Activated naive CD4-positive, alpha-beta T cell treated with anti-CD3 and anti-CD28 coated beads, Interleukin-2, amount 50 U/mL, for 72 hours (primary cell): ENCODE data around the gene CLDN8. TPM values are rescaled to one million over a fixed set of nuclear protein-coding genes. Genes with fewer than 3 reads are reported as not detected.

Experiments
- ATAC-seq, 2 donors: fragments of 150-1000 bp; cut with Tn5 transposase; 2 replicates each; pipeline ENCODE4 v1.10.0; 2021; ENCODE audit warnings: mild to moderate bottlenecking in 2 of 2, moderate library complexity in 2 of 2
- DNase-seq, 2 donors: peaks; one replicate each; pipeline ENCODE4 v3.0.0; 2021 to 2022; ENCODE audit warnings: low spot score in 2 of 2
- H3K27ac Mint-ChIP-seq, 2 donors: one replicate each; pipeline ENCODE4 v1.8.0; 2022; ENCODE audit warnings: mild to moderate bottlenecking in 2 of 2, mixed read lengths in 2 of 2
- H3K36me3 Mint-ChIP-seq, 2 donors: one replicate each; pipeline ENCODE4 v1.8.0; 2022; ENCODE audit warnings: mixed read lengths in 2 of 2
- H3K9me3 Mint-ChIP-seq, 2 donors: one replicate each; pipeline ENCODE4 v1.8.0; 2022; ENCODE audit warnings: mixed read lengths in 2 of 2
- total RNA-seq, 2 donors: library from RNA; stranded (reverse); gene quantifications; one replicate each; pipeline ENCODE4 v1.2.3, GENCODE V29; 2022

The CLDN8 gene
- total RNA-seq, 2 donors from 2014 or later = not detected

DNA sequence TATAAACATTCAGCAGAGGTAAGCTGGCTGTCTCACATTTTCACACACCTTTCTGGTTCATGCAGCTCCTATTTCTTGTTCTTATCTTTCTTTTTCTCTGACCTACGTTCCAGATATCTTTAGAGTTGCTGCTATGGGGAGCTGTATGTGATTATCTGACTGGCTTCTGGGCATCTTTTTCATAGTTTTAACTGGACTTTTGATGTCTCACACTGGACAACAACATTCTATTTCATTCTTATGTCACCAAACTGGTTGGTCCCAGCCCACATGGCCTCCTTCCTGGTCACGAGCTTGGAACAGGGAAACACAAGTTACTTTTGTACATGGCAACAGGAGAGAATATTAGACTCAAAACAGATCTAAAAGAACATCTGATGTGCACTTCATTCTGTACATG, 7.7 kb upstream of the CLDN8 start:
- H3K36me3 Mint-ChIP-seq = no peaks in the 10 kb centered on the region
- DNase-seq = no peak
- H3K9me3 Mint-ChIP-seq = no peaks in the 10 kb centered on the region
- H3K27ac Mint-ChIP-seq = no peak overlapping the region
- ATAC-seq = no peak

DNA sequence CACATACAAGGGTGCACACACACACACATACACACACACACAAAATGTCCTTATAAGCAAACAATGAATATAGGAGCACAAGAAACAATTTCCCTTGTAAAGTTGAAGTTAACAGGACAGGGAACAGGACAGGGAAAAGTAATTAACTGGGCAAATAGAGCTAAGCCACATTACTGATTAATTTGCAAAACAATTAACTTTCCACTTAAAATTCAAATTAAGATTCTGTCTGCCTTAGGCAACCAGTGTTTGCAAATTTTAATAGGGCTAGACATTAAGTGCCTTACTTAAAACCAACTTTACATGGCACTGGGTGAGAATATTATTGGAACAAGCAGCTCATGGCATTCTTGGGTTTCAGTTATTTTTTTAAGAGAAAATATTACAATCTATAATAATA, 6.8 kb upstream of the CLDN8 start:
- no peak for ATAC-seq

GRCh38 chr21:30211071-30211470, 4.8 kb downstream of the CLDN8 start:
- H3K9me3 Mint-ChIP-seq = no peaks in the 10 kb centered on the region
- no peak overlapping the region for H3K27ac Mint-ChIP-seq
- ATAC-seq (no peak), DNase-seq (no peak)
- H3K36me3 Mint-ChIP-seq = no peaks in the 10 kb centered on the region

More for the DNA sequence above, 6.8 kb upstream of the CLDN8 start:
- H3K36me3 Mint-ChIP-seq = no peaks in the 10 kb centered on the region
- H3K9me3 Mint-ChIP-seq = no peaks in the 10 kb centered on the region
- no peak for DNase-seq
- no peak overlapping the region for H3K27ac Mint-ChIP-seq

- DNase-seq = no peak
- Mint-ChIP-seq H3K9me3 (no peaks in the 10 kb centered on the region), H3K36me3 (no peaks in the 10 kb centered on the region), H3K27ac (no peak overlapping the region)
- ATAC-seq = no peak
Measured at GRCh38 chr21:30209601-30210000, 6.3 kb downstream of the CLDN8 start.

DNA sequence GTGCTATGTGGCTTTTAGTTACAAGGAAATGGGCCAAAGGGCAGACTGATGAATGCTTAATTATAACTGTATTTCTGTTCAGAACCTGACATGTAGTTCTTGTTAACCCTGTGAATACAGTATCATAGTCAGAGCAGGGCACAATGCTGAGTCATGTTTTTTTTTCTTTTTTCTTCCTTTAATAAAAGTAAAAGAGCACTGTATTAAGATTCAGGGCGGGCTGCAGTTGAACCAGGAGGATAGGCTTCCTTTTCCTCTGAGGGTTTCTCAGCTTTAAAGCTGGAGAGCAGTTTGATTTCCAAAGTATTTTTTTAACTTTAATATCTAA, 8.7 kb downstream of the CLDN8 start:
- Mint-ChIP-seq H3K36me3 (no peaks in the 10 kb centered on the region), H3K9me3 (peaks cover 0 to 2% of the 10 kb centered on the region in 2 donors), H3K27ac (no peak overlapping the region)
- DNase-seq (no peak), ATAC-seq (no peak)

DNA sequence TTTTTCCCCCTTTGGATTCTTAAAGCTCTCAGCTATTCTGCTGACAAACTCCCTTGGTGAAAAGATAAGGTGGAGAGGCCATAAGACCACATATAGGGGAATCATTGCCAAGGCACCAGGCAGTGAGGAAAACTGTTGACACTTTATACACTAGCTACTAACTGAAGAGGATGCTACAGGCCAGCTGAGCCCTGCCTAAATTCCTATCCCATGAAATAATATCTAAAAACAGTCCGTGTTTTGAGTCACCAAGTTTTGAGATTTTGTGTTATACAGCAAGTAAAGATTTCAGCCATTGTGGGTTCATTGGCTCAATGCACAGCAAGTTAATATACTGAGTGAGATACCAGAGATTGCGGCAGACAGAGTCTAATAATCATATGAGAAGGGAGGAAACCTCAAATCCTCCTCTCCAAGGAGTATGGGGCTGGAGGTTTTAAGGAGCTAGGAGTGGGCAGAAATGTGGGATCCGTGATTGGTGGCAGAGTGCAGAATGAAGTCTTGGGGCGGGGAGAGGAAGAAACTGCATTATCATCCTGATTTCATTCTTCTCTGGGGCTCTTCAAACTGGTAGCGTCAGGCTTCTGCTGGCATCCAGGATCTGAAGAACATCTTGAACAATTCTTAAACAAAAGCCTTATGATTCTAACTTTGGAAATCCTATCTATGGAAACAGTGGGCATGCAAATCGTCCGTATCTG, 9.2 kb downstream of the CLDN8 start:
- Mint-ChIP-seq H3K36me3 (no peaks in the 10 kb centered on the region), H3K9me3 (peaks cover 0 to 6% of the 10 kb centered on the region in 2 donors), H3K27ac (no peak overlapping the region)
- ATAC-seq (no peak), DNase-seq (no peak)

- no peak for ATAC-seq
Measured at GRCh38 chr21:30200000-30200399, 15.9 kb downstream of the CLDN8 start.

GRCh38 chr21:30194701-30195299, 21.1 kb downstream of the CLDN8 start:
- peak in 1 of 2 donors; percentile 35 for DNase-seq
- no peak overlapping the region for H3K27ac Mint-ChIP-seq
- ATAC-seq = no peak
- peaks cover 0 to 3% of the 10 kb centered on the region in 2 donors for H3K9me3 Mint-ChIP-seq
- H3K36me3 Mint-ChIP-seq = no peaks in the 10 kb centered on the region

More at GRCh38 chr21:30200000-30200399, 15.9 kb downstream of the CLDN8 start:
- no peak for DNase-seq
- H3K36me3 Mint-ChIP-seq = no peaks in the 10 kb centered on the region
- H3K27ac Mint-ChIP-seq = no peak overlapping the region
- H3K9me3 Mint-ChIP-seq = peaks cover 0 to 6% of the 10 kb centered on the region in 2 donors

GRCh38 chr21:30193201-30193600, 22.7 kb downstream of the CLDN8 start:
- Mint-ChIP-seq H3K36me3 (no peaks in the 10 kb centered on the region), H3K27ac (no peak overlapping the region), H3K9me3 (peaks cover 0 to 3% of the 10 kb centered on the region in 2 donors)
- no peak for DNase-seq
- ATAC-seq = no peak

GRCh38 chr21:30190554-30190953, 25.3 kb downstream of the CLDN8 start:
- no peak for DNase-seq
- no peaks in the 10 kb centered on the region for H3K36me3 Mint-ChIP-seq
- no peak overlapping the region for H3K27ac Mint-ChIP-seq
- H3K9me3 Mint-ChIP-seq = peaks cover 0 to 3% of the 10 kb centered on the region in 2 donors
- no peak for ATAC-seq

DNA sequence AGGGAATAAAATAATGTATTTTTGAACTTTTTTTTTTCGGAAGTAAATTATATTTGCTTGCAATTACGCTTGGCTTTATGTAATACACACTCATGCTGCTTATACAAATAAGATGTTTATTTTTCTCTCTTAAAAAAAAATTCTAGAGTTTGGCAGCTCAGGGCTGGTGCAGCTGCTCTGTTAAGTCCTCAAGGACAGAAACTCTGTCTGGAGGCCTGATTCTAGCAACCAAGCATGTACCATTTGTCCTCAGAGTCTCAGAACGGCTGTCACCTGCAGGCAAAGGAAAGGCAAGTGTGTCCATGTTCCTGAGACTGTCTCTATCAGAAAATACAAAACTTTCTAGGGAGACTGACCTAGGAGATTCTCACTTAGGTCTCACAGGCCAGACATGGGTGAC, 26.1 kb downstream of the CLDN8 start:
- H3K27ac Mint-ChIP-seq = no peak overlapping the region
- DNase-seq (no peak), ATAC-seq (no peak)
- peaks cover 0 to 3% of the 10 kb centered on the region in 2 donors for H3K9me3 Mint-ChIP-seq
- H3K36me3 Mint-ChIP-seq = no peaks in the 10 kb centered on the region

DNA sequence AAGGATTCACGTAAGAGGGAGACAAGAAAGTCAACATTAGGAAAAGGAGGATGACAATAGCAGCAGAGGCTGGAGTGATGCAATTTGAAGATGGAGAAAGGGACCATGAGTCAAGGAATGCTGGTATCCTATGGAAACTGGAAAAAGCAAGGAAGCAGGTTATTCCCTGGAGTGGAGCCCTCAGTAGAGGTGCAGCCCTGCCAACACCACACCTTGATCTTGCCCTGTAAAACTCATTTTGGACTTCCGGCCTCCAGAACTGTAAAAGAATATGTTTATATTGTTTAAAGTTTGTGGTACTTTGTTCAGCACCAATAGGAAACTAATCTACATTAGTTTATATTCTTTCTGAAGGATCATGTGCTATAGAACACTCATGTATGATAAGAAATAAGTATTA, 29.7 kb downstream of the CLDN8 start:
- ATAC-seq (no peak), DNase-seq (no peak)
- H3K27ac Mint-ChIP-seq = no peak overlapping the region
- H3K36me3 Mint-ChIP-seq = no peaks in the 10 kb centered on the region
- H3K9me3 Mint-ChIP-seq = no peaks in the 10 kb centered on the region

GRCh38 chr21:30168086-30168485, 47.8 kb downstream of the CLDN8 start:
- Mint-ChIP-seq H3K27ac (no peak overlapping the region), H3K9me3 (peaks cover 0 to 10% of the 10 kb centered on the region in 2 donors), H3K36me3 (no peaks in the 10 kb centered on the region)
- ATAC-seq (no peak), DNase-seq (no peak)

DNA sequence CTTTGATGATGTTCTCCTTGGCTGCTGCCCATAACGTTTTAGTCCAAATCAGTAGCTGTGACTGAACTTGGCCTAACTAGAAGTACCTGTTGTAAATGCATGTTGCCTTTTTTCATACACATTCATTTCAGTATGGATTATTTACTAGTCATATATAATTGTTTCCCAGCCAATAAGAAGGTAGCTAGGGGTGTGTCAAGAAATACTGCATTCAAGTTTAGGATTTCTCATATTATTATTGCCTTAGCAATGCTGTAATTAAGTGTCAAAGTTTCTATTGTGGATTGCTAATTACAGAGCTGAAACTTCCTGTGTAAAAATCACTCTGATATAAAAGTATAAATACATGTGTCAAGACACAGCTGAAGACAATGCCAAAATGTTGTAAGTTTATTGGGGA, 49.2 kb downstream of the CLDN8 start, which contains the start of gene CLDN17:
CLDN17 (minus strand) TSS at position 101 of the 400 bp plus-strand sequence. CDS start 188 bp downstream, outside the sequence.
- DNase-seq (no peak), ATAC-seq (no peak)
- H3K27ac Mint-ChIP-seq = no peak within 1 kb of the TSS
- no peaks in the 10 kb centered on the region for H3K36me3 Mint-ChIP-seq
- H3K9me3 Mint-ChIP-seq = peaks cover 0 to 10% of the 10 kb centered on the region in 2 donors

GRCh38 chr21:30166171-30166570, 49.7 kb downstream of the CLDN8 start:
- Mint-ChIP-seq H3K9me3 (peaks cover 0 to 10% of the 10 kb centered on the region in 2 donors), H3K27ac (no peak overlapping the region), H3K36me3 (no peaks in the 10 kb centered on the region)
- ATAC-seq (no peak), DNase-seq (no peak)

- no peak for ATAC-seq
- Mint-ChIP-seq H3K36me3 (no peaks in the 10 kb centered on the region), H3K27ac (no peak overlapping the region)
Measured at GRCh38 chr21:30164796-30165195, 51.1 kb downstream of the CLDN8 start.

More at GRCh38 chr21:30164796-30165195, 51.1 kb downstream of the CLDN8 start:
- no peak for DNase-seq
- peaks cover 0 to 10% of the 10 kb centered on the region in 2 donors for H3K9me3 Mint-ChIP-seq
